ENCODE results near the gene NT5DC2.

Gene NT5DC2

GRCh38 chr3:52533623-52534280 is at the start of gene NT5DC2:
Gene NT5DC2 (minus strand): TSS chr3:52533857. CDS start chr3:52533737, 120 bp downstream.
- DNase-seq, result peak; percentile 83

- no peak for DNase-seq
These were observed 40.7 kb upstream of the NT5DC2 start for GRCh38 chr3:52574056-52574965.

GRCh38 chr3:52572221-52572620 is 38.6 kb upstream of the NT5DC2 start:
- no peak for DNase-seq

GRCh38 chr3:52570076-52570475 is 36.4 kb upstream of the NT5DC2 start:
- no peak for DNase-seq

GRCh38 chr3:52568069-52568468 is 34.4 kb upstream of the NT5DC2 start:
- DNase-seq, result no peak

GRCh38 chr3:52563984-52564383 is 30.3 kb upstream of the NT5DC2 start:
- DNase-seq, result no peak

GRCh38 chr3:52561028-52561747 is 27.5 kb upstream of the NT5DC2 start:
- DNase-seq, result no peak

GRCh38 chr3:52558436-52558835 is 24.8 kb upstream of the NT5DC2 start:
- no peak for DNase-seq

GRCh38 chr3:52557011-52557960 is 23.6 kb upstream of the NT5DC2 start:
- DNase-seq, result no peak

- no peak for DNase-seq
These were observed 21.4 kb upstream of the NT5DC2 start for GRCh38 chr3:52555056-52555455.

GRCh38 chr3:52554026-52554755 is 20.5 kb upstream of the NT5DC2 start:
- DNase-seq, result no peak

- DNase-seq, result no peak
These were observed 18.4 kb upstream of the NT5DC2 start for GRCh38 chr3:52552089-52552488.

- no peak for DNase-seq
These were observed 17.5 kb upstream of the NT5DC2 start for GRCh38 chr3:52551118-52551517.

- no peak for DNase-seq
These were observed 13.5 kb upstream of the NT5DC2 start for GRCh38 chr3:52547143-52547542.

- DNase-seq, result no peak
These were observed 12.6 kb upstream of the NT5DC2 start for GRCh38 chr3:52546111-52546901.

GRCh38 chr3:52544937-52545336 is 11.3 kb upstream of the NT5DC2 start:
- DNase-seq, result no peak

- no peak for DNase-seq
These were observed 7.4 kb upstream of the NT5DC2 start for GRCh38 chr3:52541050-52541449.

GRCh38 chr3:52539010-52539653 is 5.5 kb upstream of the NT5DC2 start:
- DNase-seq, result no peak

GRCh38 chr3:52537726-52538421 is 4.2 kb upstream of the NT5DC2 start:
- no peak for DNase-seq

Measured in activated CD4-positive, alpha-beta T cell treated with anti-CD3 and anti-CD28 coated beads, Interleukin-2, Interleukin-6, amounts not matched to agents 100 ng/mL and 50 ng/mL, durations not matched to agents 16 hours and 8 hours (primary cell).